Measurements from ENCODE around the gene NMD3.

NMD3 gene

DNA sequence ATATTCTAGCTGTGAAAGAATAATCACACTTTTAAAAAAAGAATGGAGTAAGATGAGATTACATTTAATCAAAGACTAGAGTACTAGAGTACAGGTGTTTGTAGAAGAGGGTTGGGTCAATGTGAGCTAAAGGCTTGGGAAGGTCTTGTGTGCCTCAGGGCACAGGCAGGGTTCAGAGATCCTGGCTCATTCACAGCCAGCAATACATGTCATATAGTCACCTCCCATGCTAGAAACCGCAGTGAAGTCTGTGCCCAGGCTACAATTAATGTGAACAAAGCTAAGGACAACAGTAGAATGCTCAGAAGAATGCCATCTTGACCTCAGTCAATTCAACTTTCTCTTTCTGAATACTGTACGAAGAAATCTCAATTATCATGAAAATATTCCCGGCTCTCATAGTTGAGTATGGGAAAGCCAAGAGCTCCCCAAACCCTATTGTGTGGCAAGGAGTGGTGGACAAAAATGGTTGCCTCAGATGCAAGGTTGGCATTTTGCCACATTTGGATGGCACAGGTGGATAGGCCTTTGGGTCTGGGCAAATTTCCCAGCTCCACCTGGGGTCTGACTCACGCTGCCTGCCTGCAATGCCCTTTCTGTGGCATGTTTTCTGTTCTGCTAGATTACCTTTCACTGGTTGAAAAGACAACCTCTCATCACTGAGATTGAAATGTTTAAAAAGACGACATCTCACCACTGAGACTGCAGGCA, 70.2 kb downstream of the NMD3 start:
- Mint-ChIP-seq H3K9me3 (peaks cover 2 to 9% of the 10 kb centered on the region in 2 donors), H3K27ac (no peak overlapping the region), H3K27me3 (peaks cover 22% of the 10 kb centered on the region), H3K4me1 (no peaks in the 10 kb centered on the region), H3K4me3 (no peak overlapping the region)
- DNase-seq (no peak), ATAC-seq (no peak)

DNA sequence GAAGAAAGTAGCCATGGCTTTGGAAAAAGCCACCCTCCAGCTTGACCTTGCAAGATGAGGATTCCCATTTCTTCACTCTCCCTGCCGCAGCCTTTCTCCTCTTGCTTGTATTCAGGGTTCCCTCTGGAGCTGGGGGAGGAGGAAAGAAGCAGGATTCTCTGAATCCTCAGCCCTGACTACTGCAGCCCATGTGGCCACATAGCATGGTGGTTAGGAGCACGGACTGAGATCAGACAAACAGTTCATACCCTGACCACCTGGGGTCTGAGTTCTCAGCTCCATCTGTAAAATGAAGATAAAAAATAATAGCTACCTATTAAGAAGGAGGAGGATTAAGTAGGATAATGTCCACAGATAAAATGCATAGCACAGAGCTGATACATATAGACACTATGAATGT, 72.3 kb downstream of the NMD3 start:
- H3K9me3 Mint-ChIP-seq, result peaks cover 12 to 17% of the 10 kb centered on the region in 2 donors
- DNase-seq, result no peak

DNA sequence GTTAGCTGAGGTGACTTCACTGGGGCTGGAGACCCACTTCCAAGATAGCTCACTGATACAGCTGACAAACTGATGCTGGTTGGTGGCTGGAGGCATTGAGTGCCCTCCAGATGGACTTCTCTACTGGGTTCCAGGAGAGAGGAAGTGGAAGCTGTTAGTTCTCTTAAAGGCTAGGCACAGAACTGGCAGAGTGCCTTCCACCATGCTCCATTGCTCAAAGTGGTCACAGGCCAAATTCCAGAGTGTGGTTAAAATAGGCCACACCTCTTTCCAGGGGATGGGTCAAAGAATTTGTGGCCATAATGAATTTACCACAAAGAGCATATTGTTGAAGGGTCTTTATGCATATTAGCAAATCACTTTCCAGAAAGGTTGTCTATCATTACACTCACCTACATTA, 74.2 kb downstream of the NMD3 start:
- DNase-seq (no peak), ATAC-seq (no peak)
- Mint-ChIP-seq H3K27me3 (peaks cover 19% of the 10 kb centered on the region), H3K27ac (no peak overlapping the region), H3K4me1 (no peaks in the 10 kb centered on the region), H3K4me3 (no peak overlapping the region), H3K9me3 (peaks cover 22 to 26% of the 10 kb centered on the region in 2 donors)

More for the DNA sequence above, 72.3 kb downstream of the NMD3 start:
- H3K27ac Mint-ChIP-seq, result no peak overlapping the region
- H3K4me1 Mint-ChIP-seq, result no peaks in the 10 kb centered on the region
- no peak for ATAC-seq
- no peak overlapping the region for H3K4me3 Mint-ChIP-seq
- peaks cover 22% of the 10 kb centered on the region for H3K27me3 Mint-ChIP-seq

DNA sequence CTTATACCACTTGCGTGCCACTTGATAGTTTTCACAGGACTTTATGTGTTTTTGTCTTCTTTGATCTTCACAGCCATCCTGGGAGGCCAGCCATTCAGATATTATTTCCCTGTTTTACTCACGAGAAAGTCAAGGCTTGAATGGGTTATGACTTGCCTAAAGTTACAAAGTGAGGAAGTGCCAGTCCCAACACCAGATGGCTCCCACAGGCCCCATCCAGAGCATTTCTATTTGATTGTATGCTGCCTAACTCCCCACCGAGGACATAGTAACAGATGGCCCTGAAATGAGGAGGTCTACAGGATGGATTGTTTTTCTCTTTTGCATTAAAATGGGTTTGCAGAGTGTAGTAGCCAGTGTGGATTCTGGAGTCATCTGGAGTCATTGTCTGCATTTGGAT, 75.7 kb downstream of the NMD3 start:
- ATAC-seq, result no peak
- Mint-ChIP-seq H3K9me3 (peaks cover 22 to 26% of the 10 kb centered on the region in 2 donors), H3K4me3 (no peak overlapping the region), H3K27ac (no peak overlapping the region), H3K27me3 (peaks cover 11% of the 10 kb centered on the region), H3K4me1 (no peaks in the 10 kb centered on the region)
- no peak for DNase-seq

Data from stimulated activated naive CD8-positive, alpha-beta T cell treated with anti-CD3 and anti-CD28 coated beads, Interleukin-15, amount 100 ng/mL, for 72 hours (primary cell).